ENCODE data around the gene BARX1. TPM values are rescaled to one million over a fixed set of nuclear protein-coding genes. Genes with fewer than 3 reads are reported as not detected.

Gene BARX1
- total and polyA plus RNA-seq, 9 of the 15 experiments (the other 6 are each of a cell fraction or from before 2014, with no cell fraction given), result 0.11 to 0.14 TPM; not detected in 7

- Histone ChIP-seq H2AFZ (ENCODE audit: low read depth, low read length) (no peak overlapping the region), H3K4me1 (replicated peaks in 1 of 2; ENCODE audit: control insufficient read depth in 2 of 2, insufficient read depth in 2 of 2, low read length in 2 of 2) (no peaks in the 10 kb centered on the region), H3K9ac (ENCODE audit: insufficient read depth in 1 of 2, low read depth in 2 of 2, low read length in 2 of 2) (no peak overlapping the region), H3K9me3 (replicated peaks; ENCODE audit: control insufficient read depth, insufficient read depth, low read depth, low read length) (peaks cover 2% of the 10 kb centered on the region), H3K4me3 (no peak overlapping the region), H3K4me2 (ENCODE audit: insufficient read depth, low read length) (no peak overlapping the region), H3K9me1 (ENCODE audit: control insufficient read depth, insufficient read depth, low read length) (no peaks in the 10 kb centered on the region), H3K79me2 (ENCODE audit: control insufficient read depth, insufficient read depth, low read length) (no peaks in the 10 kb centered on the region), H3K27me3 (ENCODE audit: control insufficient read depth in 2 of 2, insufficient read depth in 2 of 2, low read length in 2 of 2) (no peaks in the 10 kb centered on the region), H4K20me1 (replicated peaks; ENCODE audit: control insufficient read depth, insufficient read depth, low read length) (no peaks in the 10 kb centered on the region), H3K36me3 (ENCODE audit: control insufficient read depth, insufficient read depth, low read length) (no peaks in the 10 kb centered on the region), H3K27ac (ENCODE audit: extremely low read depth, low read depth, low read length) (no peak overlapping the region)
- POLR2A ChIA-PET, result no interaction called here
- no TSS peak for BruUV-seq (replicated peaks)
- DNase-seq (ENCODE audit: extremely low read depth in 1 of 4, low spot score in 3 of 4), result no peak
- TF ChIP-seq SMAD2 (IDR thresholded peaks at IDR 0.05; ENCODE audit: low read depth, low read length) (no peak), FOXJ3 (CRISPR knock-in tag; IDR thresholded peaks at IDR 0.05) (no peak), MAZ (CRISPR knock-in tag; conservative IDR thresholded peaks at IDR 0.05 in 1 of 2, IDR thresholded peaks at IDR 0.05 in 1 of 2) (no peak), HLTF (IDR thresholded peaks at IDR 0.05) (no peak), CXXC5 (CRISPR knock-in tag; IDR thresholded peaks at IDR 0.05) (no peak), KAT2B (IDR thresholded peaks at IDR 0.05; ENCODE audit: low read depth, low read length) (no peak), SPI1 (IDR thresholded peaks at IDR 0.05; ENCODE audit: borderline replicate concordance, low read depth, low read length) (peak; percentile 52)
- CTCF ChIA-PET (ENCODE audit: low intra/inter-chr PET ratio), result no interaction called here
- in situ Hi-C loops (cut with MboI) (no loop called here), intact Hi-C loops (cut with micrococcal nuclease) (no loop called here)
- ATAC-seq, result no peak
- FAIRE-seq, result no peak
These were observed 35.3 kb upstream of the BARX1 start for GRCh38 chr9:93990448-93990847.

- 6% methylated on average over 1 of the region's 1 CpG for WGBS (ENCODE audit: insufficient coverage, low coverage, missing lambda C conversion rate)
- no TSS peak for BruUV-seq (replicated peaks)
- Histone ChIP-seq H3K9me1 (ENCODE audit: control insufficient read depth, insufficient read depth, low read length) (no peaks in the 10 kb centered on the region), H3K79me2 (ENCODE audit: control insufficient read depth, insufficient read depth, low read length) (no peaks in the 10 kb centered on the region), H2AFZ (ENCODE audit: low read depth, low read length) (no peak overlapping the region), H3K4me3 (no peak overlapping the region), H3K4me1 (replicated peaks in 1 of 2; ENCODE audit: control insufficient read depth in 2 of 2, insufficient read depth in 2 of 2, low read length in 2 of 2) (no peaks in the 10 kb centered on the region), H3K4me2 (ENCODE audit: insufficient read depth, low read length) (no peak overlapping the region), H3K9me3 (replicated peaks; ENCODE audit: control insufficient read depth, insufficient read depth, low read depth, low read length) (peaks cover 4% of the 10 kb centered on the region), H3K36me3 (ENCODE audit: control insufficient read depth, insufficient read depth, low read length) (no peaks in the 10 kb centered on the region), H3K27ac (ENCODE audit: extremely low read depth, low read depth, low read length) (no peak overlapping the region), H4K20me1 (replicated peaks; ENCODE audit: control insufficient read depth, insufficient read depth, low read length) (no peaks in the 10 kb centered on the region), H3K9ac (ENCODE audit: insufficient read depth in 1 of 2, low read depth in 2 of 2, low read length in 2 of 2) (no peak overlapping the region), H3K27me3 (ENCODE audit: control insufficient read depth in 2 of 2, insufficient read depth in 2 of 2, low read length in 2 of 2) (no peaks in the 10 kb centered on the region)
- in situ Hi-C loops (cut with MboI) (no loop called here), intact Hi-C loops (cut with micrococcal nuclease) (no loop called here)
- TF ChIP-seq SREBF2 (CRISPR knock-in tag; IDR thresholded peaks at IDR 0.05) (no peak), ATF4 (CRISPR knock-in tag; IDR thresholded peaks at IDR 0.05) (no peak), ZNF174 (CRISPR knock-in tag; IDR thresholded peaks at IDR 0.05) (no peak), HMG20A (CRISPR knock-in tag; conservative IDR thresholded peaks at IDR 0.05) (no peak), HMG20B (CRISPR knock-in tag; IDR thresholded peaks at IDR 0.05) (no peak)
- DNase-seq (ENCODE audit: extremely low read depth in 1 of 4, low spot score in 3 of 4) (no peak), ATAC-seq (no peak), FAIRE-seq (no peak)
- CTCF ChIA-PET (ENCODE audit: low intra/inter-chr PET ratio), result no interaction called here
- POLR2A ChIA-PET, result no interaction called here
These were observed 32.9 kb upstream of the BARX1 start for GRCh38 chr9:93988056-93988455.
